Occipital lobe (tissue), 2 donors: ENCODE data around the gene GLRX5. TPM values are rescaled to one million over a fixed set of nuclear protein-coding genes. Genes with fewer than 3 reads are reported as not detected.

Experiments used
- small RNA-seq: library from RNA; depleted of rRNA; stranded (forward); fragments of <200 nt; gene quantifications from one replicate; pipeline ENCODE3, GENCODE V24; 2014
- total RNA-seq: library from RNA; depleted of rRNA; stranded (reverse); fragments of >200 nt; gene quantifications from one replicate; pipeline ENCODE4 v1.2.3, GENCODE V29; 2014

Gene GLRX5
- total RNA-seq, 1 donor from 2014 or later: 28.7 TPM

Small RNA genes lying within 50 kb of the gene (small RNA-seq; reads per million reads assigned to genes)
- 9.8 reads per million, percentile 92 among the genes with 10 or more reads in this experiment for gene SCARNA13

Other genes starting within 250 kb of the GLRX5 start
- 0.78 TPM for gene CLMN, start 215.1 kb upstream of the GLRX5 start, total RNA-seq
- gene SYNE3, start 18.4 kb upstream of the GLRX5 start, total RNA-seq: 2.2 TPM
- gene TCL1B, start 151.4 kb downstream of the GLRX5 start, total RNA-seq: not detected
- 0.31 TPM for gene TCL1A, start 179.1 kb downstream of the GLRX5 start, total RNA-seq